Activated CD8-positive, alpha-beta T cell treated with anti-CD3 and anti-CD28 coated beads for 36 hours (primary cell): Measurements from ENCODE around the gene MVB12B. TPM values are rescaled to one million over a fixed set of nuclear protein-coding genes. Genes with fewer than 3 reads are reported as not detected.

ENCODE experiments used
- ATAC-seq: fragments of 200-7000 bp; cut with Tn5 transposase; one replicate; pipeline ENCODE4 v1.10.0; 2021; ENCODE audit warnings: mild to moderate bottlenecking, moderate library complexity
- CTCF ChIA-PET: fragments of 350-600 bp; sonication (Branson Sonifier 250); formaldehyde crosslinking; loops from one replicate; lab custom pipeline; 2021; ENCODE audit warnings: antibody characterized with exemption; lab: Charles Lee
- POLR2A ChIA-PET: fragments of 350-600 bp; sonication (Branson Sonifier 250); formaldehyde crosslinking; loops from one replicate; lab custom pipeline; 2021; ENCODE audit warnings: antibody characterized with exemption; lab: Charles Lee
- DNase-seq: peaks from one replicate; pipeline ENCODE4 v3.0.0-alpha.2; 2020
- H3K27ac Mint-ChIP-seq: one replicate; pipeline ENCODE4 v1.8.0; 2021; ENCODE audit warnings: mild to moderate bottlenecking, mixed read lengths
- H3K27me3 Mint-ChIP-seq: one replicate; pipeline ENCODE4 v1.8.0; 2021; ENCODE audit warnings: mixed read lengths
- H3K36me3 Mint-ChIP-seq: one replicate; pipeline ENCODE4 v1.8.0; 2021; ENCODE audit warnings: low read depth, mixed read lengths
- H3K4me1 Mint-ChIP-seq: one replicate; pipeline ENCODE4 v1.8.0; 2021; ENCODE audit warnings: low read depth, mixed read lengths
- H3K4me3 Mint-ChIP-seq: one replicate; pipeline ENCODE4 v1.8.0; 2021; ENCODE audit warnings: mild to moderate bottlenecking, moderate library complexity, mixed read lengths
- H3K9me3 Mint-ChIP-seq: one replicate; pipeline ENCODE4 v1.8.0; 2021; ENCODE audit warnings: mixed read lengths
- intact Hi-C: fragments of 100-400 bp; cut with micrococcal nuclease; formaldehyde crosslinking; loops from one replicate; pipeline ENCODE4 v1.10.0; 2022
- total RNA-seq, 2 experiments: library from RNA; stranded (reverse); gene quantifications; one replicate each; pipeline ENCODE4 v1.2.3, GENCODE V29; 2021
- TF ChIP-seq, protein P1 (sequence below): fragments of 200-600 bp; IDR thresholded peaks from one replicate; pipeline ENCODE4 v1.8.0; 2022; ENCODE audit warnings: antibody characterized with exemption, mild to moderate bottlenecking

Gene MVB12B
- total RNA-seq, 2 experiments from 2014 or later, result 6.4 to 6.6 TPM

DNA sequence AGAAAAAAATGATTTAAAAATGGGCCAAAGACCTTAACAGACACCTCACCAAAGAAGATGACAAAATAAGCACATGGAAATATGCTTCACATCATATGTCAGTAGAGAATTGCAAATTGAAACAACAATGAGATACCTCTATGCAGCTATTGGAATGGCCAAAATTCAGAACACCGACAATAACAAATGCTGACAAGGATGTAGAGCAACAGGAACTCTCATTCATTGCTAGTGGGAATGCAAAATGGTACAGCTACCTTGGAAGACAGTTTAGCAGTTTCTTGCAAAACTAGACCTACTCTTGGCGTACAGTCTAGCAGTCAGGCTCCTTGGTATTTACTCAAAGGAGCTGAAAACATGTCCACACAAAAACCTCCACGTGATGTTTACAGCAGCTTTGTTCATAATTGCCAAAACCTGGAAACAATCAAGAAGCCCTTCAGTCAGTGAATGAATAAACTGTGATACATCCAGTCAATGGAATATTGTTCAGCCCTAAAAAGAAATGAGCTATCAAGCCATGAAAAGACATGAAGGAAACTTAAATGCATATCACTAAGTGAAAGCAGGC, 10.5 kb upstream of the MVB12B start:
- no peaks in the 10 kb centered on the region for H3K36me3 Mint-ChIP-seq
- intact Hi-C loops, result loop anchor here (5.0 kb wide), 1 partner anchor 176 kb away; no protein-coding TSS in a partner anchor
- no peak for DNase-seq
- no peaks in the 10 kb centered on the region for H3K9me3 Mint-ChIP-seq
- no peak for ATAC-seq
- TF ChIP-seq, protein P1, sequence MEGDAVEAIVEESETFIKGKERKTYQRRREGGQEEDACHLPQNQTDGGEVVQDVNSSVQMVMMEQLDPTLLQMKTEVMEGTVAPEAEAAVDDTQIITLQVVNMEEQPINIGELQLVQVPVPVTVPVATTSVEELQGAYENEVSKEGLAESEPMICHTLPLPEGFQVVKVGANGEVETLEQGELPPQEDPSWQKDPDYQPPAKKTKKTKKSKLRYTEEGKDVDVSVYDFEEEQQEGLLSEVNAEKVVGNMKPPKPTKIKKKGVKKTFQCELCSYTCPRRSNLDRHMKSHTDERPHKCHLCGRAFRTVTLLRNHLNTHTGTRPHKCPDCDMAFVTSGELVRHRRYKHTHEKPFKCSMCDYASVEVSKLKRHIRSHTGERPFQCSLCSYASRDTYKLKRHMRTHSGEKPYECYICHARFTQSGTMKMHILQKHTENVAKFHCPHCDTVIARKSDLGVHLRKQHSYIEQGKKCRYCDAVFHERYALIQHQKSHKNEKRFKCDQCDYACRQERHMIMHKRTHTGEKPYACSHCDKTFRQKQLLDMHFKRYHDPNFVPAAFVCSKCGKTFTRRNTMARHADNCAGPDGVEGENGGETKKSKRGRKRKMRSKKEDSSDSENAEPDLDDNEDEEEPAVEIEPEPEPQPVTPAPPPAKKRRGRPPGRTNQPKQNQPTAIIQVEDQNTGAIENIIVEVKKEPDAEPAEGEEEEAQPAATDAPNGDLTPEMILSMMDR, result no peak
- ChIA-PET CTCF (interaction anchor here (1.1 to 10.1 kb wide), 7 partner anchors 10 to 175 kb away, joined by 3 to 104 read pairs (median 5); partner anchors contain the start of gene MVB12B), POLR2A (no interaction called here)
- peaks cover 4% of the 10 kb centered on the region for H3K4me1 Mint-ChIP-seq
- no peak overlapping the region for H3K4me3 Mint-ChIP-seq
- H3K27me3 Mint-ChIP-seq, result no peaks in the 10 kb centered on the region
- no peak overlapping the region for H3K27ac Mint-ChIP-seq

DNA sequence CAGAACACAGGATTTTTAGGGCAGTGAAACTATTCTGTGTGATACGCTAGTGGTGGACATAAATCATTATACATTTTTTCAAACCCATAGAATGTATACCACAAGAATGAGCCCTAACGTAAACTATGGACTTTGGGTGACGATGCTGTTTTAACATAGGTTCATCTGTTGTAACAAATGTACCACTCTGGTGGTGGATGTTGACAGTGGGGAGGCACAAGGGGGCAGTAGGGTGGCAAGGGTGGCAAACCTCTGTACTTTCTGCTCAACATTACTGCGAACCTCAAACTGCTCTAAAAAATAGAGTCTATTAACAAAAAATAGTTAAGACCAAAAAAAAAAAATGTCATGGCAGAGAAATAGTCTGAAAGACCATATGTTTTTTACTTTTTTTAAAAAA, 9.1 kb upstream of the MVB12B start:
- DNase-seq, result peak; percentile 55

DNA sequence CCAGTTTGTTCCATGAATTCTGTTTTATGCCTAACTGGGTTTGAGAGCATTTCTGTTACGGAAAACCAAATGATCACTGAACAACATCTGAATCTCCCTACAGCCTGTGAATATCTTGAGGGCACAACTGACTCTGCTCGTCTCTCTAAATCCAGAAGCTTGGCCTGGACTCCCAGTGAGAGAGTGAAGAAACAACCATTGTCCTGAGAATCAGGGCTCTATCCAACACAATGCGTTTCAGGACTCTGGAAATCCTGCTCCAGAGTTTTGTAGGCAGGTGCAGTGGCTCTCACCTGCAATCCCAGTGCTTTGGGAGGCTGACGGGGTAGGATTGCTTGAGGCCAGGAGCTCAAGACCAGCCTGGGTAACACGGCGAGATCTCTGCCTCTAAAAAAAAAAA, 7.8 kb upstream of the MVB12B start:
- CTCF ChIA-PET, result interaction anchor here (0.7 to 10.1 kb wide), 9 partner anchors 9 to 239 kb away, joined by 3 to 104 read pairs (median 5); partner anchors contain the start of gene MVB12B
- ATAC-seq, result no peak

More for the DNA sequence above, 9.1 kb upstream of the MVB12B start:
- ATAC-seq, result peak; percentile 69
- POLR2A ChIA-PET, result interaction anchor here (0.6 to 1.0 kb wide), 4 partner anchors 9 to 584 kb away, joined by 3 to 4 read pairs (median 4); partner anchors contain the start of gene MVB12B
- H3K4me3 Mint-ChIP-seq, result no peak overlapping the region
- H3K27me3 Mint-ChIP-seq, result no peaks in the 10 kb centered on the region
- intact Hi-C loops, result loop anchor here (5.0 kb wide), 1 partner anchor 175 kb away; no protein-coding TSS in a partner anchor
- H3K9me3 Mint-ChIP-seq, result no peaks in the 10 kb centered on the region
- no peak overlapping the region for H3K27ac Mint-ChIP-seq
- no peaks in the 10 kb centered on the region for H3K36me3 Mint-ChIP-seq
- peaks cover 4% of the 10 kb centered on the region for H3K4me1 Mint-ChIP-seq
- CTCF ChIA-PET, result interaction anchor here (0.6 to 10.1 kb wide), 14 partner anchors 10 to 832 kb away, joined by 3 to 104 read pairs (median 4); partner anchors contain the start of gene MVB12B
- TF ChIP-seq, protein P1, result peak; percentile 40

DNA sequence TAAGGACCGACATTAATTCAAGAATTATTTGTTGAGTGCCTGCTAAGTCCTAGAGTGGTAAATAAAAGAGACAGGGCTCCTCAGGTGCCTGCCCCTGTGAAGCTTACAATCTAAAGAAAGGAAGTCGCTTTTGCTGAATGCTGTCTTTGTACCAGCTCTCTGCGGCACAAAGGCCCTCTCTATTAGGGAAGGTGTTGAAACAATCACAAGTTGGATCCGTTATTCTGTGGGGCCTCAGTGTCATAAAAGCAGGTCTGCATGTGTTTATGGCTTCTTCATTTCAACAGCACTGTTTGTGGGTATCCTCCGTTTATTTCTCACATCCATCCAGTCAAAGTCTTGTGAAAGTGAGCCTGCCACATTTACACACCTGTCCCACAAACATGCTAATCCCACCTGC, 7.0 kb upstream of the MVB12B start:
- no peak overlapping the region for H3K27ac Mint-ChIP-seq
- TF ChIP-seq, protein P1, result no peak
- H3K36me3 Mint-ChIP-seq, result peaks cover 1% of the 10 kb centered on the region
- H3K4me3 Mint-ChIP-seq, result no peak overlapping the region
- no peak for ATAC-seq
- CTCF ChIA-PET, result interaction anchor here (0.7 to 10.1 kb wide), 3 partner anchors 78 to 172 kb away, joined by 3 to 104 read pairs (median 7); no protein-coding TSS in a partner anchor
- intact Hi-C loops, result loop anchor here (5.0 kb wide), 1 partner anchor 173 kb away; no protein-coding TSS in a partner anchor
- H3K9me3 Mint-ChIP-seq, result peaks cover 6% of the 10 kb centered on the region
- H3K27me3 Mint-ChIP-seq, result no peaks in the 10 kb centered on the region
- POLR2A ChIA-PET, result no interaction called here
- DNase-seq, result no peak
- peaks cover 4% of the 10 kb centered on the region for H3K4me1 Mint-ChIP-seq

More for the DNA sequence above, 7.8 kb upstream of the MVB12B start:
- no peak overlapping the region for H3K4me3 Mint-ChIP-seq
- peaks cover under 1% of the 10 kb centered on the region for H3K36me3 Mint-ChIP-seq
- DNase-seq, result no peak
- intact Hi-C loops, result loop anchor here (5.0 kb wide), 1 partner anchor 173 kb away; no protein-coding TSS in a partner anchor
- H3K27ac Mint-ChIP-seq, result no peak overlapping the region
- POLR2A ChIA-PET, result no interaction called here
- H3K4me1 Mint-ChIP-seq, result peaks cover 4% of the 10 kb centered on the region
- TF ChIP-seq, protein P1, result no peak
- peaks cover 2% of the 10 kb centered on the region for H3K9me3 Mint-ChIP-seq
- no peaks in the 10 kb centered on the region for H3K27me3 Mint-ChIP-seq
